Hepatic stellate cell (primary cell): ENCODE measurements around the gene CFLAR.
"Not testable (repeated sequence)": the region's sequence is repeated elsewhere in the genome, so short reads cannot be mapped to it uniquely, and the experiment has no call there.

Experiments used
- DNase-seq: peaks from one replicate; pipeline ENCODE4 v3.0.0; 2011; ENCODE audit warnings: low spot score

CFLAR gene

DNA sequence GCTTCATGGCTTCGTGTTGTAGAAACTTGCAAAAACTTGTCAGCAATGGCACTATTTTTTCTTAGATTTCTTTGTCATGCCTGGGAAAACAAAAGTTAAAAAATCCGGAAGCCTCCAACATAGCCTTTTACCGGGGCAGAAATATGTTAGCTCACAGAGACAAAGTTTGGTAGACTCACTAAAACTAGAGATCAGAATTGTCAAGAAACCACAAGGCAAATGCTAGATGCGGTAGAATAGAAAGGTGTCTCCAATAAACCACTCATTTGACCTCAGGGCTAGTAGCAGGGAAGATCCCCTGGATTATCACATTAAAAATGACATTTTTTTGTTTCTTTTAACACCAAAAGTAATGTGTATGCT, 67.4 kb downstream of the CFLAR start:
- no peak for DNase-seq

DNA sequence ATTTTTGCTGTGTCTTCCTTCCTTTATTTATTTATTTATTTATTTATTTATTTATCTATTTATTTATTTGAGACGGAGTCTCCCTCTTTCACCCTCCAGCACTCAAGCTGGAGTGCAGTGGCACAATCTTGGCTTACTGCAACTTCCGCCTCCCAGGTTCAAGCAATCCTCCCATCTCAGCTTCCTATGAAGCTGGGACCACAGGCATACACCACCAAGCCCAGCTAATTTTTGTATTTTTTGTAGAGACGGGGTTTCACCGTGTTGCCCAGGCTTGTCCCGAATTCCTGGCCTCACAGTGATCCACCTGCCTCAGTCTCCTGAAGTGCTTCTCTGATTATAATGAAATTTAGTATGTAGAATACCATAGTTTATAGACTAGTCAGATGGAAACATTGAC, 67.9 kb downstream of the CFLAR start:
- not testable (repeated sequence) for DNase-seq

DNA sequence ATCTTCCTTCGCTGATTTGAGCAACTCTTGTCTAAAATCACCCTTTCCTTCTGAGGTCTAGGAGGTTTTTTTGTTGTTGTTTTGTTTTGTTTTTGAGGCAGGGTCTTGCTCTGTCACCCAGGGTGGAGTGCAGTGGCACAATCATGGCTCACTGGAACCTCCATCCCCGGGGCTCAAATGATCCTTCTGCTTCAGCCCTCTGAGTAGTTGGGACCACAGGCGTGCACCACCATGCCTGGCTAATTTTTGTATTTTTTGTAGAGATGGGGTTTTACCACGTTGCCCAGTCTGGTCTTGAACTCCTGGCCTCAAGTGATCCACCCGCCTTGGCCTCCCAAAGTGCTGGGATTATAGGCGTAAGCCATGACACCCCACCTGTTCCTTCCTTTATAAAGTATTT, 68.3 kb downstream of the CFLAR start:
- not testable (repeated sequence) for DNase-seq

DNA sequence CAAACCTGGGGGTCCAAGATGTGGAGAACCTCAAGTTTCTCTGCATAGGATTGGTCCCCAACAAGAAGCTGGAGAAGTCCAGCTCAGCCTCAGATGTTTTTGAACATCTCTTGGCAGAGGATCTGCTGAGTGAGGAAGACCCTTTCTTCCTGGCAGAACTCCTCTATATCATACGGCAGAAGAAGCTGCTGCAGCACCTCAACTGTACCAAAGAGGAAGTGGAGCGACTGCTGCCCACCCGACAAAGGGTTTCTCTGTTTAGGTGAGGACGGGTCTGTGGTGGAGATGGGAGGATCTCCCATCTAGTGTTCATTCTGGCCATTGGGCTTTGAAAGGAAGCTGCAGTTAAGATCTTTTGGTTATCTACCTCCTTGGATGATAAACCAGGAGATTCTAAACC, 69.9 kb downstream of the CFLAR start:
- DNase-seq = no peak

DNA sequence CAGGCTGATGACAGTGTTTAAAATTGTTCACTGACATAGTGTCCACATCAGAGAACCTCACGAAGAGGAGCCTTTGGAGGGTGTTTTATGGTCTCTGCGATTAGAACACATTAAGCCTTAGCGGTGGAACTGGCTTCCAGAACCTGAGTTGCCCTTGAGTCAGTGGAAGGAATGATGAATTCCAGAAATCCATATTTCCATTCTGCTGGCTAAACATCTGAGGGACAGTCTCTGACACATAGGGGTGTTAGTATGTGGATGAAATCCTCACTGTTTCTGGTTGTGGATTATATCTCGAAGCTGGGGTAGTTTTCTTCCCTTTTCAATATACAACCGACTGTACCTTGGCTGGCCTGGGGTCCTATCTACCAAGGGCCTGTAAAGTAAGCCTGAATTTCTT, 71.0 kb downstream of the CFLAR start:
- DNase-seq = no peak

DNA sequence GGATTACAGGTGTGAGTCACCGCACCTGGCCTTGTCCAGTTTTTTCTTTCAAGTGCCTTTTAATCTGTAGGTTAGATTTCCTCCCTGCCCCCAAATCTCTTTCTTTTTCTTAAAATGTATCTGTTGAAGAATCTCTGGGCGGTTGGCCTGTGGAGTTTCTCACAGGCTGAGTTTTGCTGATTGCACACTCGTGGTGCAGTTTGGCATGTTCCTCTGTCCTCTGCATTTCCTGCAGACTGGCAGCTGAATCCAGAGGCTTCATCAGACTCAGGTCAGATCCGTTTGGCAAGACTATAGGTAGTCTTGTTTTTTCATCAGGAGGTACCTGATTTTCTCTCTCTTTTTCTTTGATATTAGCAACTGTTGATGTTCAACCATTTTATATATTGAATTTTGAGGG, 72.5 kb downstream of the CFLAR start:
- no peak for DNase-seq

DNA sequence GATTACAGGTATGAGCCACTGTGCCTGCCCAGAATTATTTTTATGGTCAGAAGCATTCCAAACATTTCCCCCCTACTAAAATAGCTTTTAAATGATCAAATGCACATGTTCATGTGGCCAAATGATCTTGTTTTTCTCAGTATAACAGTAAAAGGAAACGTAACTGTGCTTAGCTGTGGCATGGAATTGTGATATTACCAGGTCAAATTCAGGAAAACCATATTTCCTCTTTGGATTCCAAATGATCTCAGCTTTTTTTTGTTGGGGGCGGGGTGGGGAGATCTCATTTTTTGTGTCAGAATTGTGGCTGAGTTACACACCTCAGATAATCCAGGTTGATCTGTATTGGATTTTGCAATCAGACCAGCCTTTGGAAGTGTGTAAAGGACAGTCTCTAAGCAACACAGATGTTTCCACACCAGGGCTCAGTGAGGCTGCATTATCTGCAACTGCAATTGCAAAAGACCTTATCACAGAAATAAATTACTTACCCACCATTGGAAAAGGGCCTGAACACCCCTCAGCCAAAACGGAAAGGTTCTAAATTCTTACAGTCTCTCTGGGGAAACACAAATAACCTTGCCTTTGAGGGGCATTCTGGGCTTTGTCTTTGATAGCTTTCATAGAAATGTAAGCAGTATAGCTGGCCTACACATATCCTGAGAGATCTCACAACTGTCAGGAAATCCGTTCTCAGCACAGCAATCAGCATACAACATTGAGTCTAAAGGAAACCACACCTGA, 75.3 kb downstream of the CFLAR start:
- DNase-seq = no peak

DNA sequence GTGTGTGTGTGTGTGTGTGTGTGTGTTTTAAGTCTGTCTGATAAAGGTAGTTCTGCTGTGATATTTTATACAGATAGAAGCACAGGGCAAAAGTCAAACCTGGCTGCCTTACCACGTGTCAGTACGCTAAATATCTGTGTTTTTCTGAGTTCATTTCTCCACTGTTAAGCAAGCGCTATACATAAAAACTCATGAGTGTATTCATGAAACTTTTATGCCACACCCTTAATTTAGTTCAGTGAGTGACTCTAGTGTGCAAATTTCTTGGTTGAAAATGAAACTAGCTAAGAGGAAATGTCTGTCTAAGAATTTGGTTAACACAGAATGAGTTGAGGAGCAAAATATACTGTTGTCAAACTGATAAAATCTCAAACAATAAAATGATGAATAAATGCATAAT, 78.1 kb downstream of the CFLAR start:
- DNase-seq = no peak

DNA sequence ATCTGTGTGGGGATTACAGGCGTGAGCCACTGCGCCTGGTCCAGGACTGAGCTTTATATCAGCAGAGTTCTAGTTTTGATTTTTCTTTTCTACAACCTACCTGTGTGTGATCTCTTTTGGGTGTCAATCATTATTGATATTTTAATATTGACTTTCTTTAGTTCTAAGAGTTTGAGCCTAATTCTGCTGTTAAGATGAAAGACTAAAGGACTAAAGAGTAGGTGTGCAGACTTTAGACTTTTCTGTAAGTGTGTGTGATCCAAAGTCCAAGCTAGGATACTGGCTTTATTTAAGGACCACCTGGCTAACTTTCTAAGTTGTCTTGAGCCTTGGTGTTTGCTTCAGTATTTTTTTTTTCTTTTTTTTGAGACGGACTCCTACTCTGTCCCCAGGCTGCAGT, 79.4 kb downstream of the CFLAR start:
- DNase-seq = no peak

DNA sequence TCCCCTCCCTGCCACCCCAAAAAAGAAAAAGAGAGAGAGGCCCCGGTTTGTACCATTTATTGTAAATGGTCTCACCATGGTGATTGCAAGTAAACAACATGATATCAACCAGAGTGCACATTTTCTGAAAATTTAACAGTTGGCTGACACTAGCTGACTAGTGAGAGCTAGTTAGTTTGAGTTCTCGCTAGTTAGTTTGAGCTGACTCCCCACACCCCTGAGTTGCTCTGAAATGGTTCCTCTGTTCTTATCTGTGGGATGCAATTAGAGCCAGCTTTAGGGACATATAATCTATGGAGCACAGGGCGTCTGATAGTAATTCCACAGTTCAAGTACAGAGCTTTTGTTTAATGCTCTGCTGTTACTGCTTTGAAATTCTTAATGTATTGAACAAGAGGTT, 80.0 kb downstream of the CFLAR start:
- DNase-seq = no peak

DNA sequence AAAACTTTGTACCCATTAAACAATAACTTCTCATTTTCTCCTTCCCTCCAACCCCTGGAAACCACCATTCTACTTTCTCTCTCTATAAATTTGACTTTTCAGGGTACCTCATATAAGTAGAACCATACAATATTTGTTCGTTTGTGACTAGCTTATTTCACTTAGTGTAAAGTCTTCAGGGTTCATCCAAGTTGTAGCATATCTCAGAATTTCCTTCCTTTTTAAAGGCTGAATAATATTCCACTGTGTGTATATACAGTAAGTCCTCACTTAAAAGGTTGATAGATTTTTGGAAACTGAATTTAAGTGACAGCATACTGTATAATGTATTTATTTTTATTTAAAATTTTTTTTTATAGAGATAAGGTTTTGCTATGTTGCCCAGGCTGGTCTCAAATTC, 80.8 kb downstream of the CFLAR start:
- DNase-seq = no peak

DNA sequence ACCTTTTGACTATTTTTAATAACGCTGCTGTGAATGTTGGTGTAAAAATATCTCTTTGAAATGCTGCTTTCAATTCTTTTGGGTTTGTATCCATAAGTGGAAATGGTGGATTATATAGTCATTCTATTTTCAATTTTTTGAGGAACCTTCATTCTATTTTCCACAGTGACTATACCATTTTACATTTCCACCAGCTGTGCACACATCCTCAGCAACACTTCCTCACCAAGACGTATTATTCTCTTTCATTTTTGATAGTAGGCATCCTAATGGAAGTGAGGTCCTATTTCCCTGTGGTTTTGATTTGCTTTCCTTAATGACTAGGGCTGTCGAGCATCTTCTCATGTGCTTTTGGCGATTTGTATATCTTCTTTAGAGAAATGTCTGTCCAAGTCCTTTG, 81.8 kb downstream of the CFLAR start:
- no peak for DNase-seq

DNA sequence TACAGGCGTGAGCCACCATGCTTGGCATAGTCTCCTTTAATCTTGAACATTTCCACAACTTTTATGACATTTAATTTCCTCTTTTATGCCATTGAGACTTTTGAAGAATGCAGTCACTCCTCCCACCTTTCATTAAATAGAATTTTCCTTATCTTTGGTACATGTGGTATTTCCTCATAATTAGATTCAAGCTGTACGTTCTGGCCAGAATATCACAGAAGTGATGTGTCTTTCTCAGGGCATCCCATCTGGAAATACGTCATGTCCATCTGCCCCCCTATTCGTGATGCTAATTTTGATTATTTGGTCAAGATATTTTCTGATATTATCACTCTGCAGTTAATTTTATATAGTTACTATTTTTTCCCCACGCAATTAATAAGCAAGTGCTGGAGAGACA, 83.9 kb downstream of the CFLAR start:
- DNase-seq = no peak

DNA sequence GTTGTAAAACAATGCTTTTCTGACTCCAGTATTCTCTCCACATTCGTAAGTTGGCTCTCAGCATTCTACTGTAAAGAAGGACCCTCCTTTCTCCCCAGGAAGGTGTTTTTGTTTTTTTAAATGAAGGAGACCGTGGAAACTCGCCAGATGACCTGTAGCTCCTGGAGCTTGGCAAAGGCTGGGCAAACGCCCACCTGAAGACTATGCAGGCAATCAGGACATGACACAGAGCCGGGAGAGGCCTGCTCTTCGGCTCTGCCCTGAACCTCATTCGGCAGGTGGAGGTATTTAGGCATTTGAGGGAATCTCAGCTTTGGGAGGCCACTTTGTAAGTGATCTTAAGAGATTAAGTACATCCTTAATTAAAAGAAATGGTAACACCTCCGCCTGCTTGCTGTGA, 84.4 kb downstream of the CFLAR start:
- no peak for DNase-seq

DNA sequence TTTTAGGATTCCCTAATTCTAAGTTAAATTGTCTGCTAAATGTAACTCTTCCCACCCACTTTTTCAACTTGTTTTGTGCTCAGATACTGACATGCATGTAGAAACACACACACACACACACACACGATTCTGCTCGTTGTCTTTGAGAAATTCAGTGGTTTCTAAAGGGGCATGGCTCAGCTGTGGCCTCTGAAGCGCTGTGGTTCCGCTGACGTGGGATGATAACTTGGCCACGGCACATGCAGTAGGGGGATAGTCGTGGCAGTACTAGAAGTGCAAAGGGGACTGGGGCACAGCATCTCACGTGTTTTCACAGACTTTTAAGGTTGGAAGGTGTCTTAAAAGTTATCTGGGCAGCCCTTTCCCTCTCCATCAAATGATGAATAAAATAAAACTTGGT, 85.4 kb downstream of the CFLAR start:
- no peak for DNase-seq

DNA sequence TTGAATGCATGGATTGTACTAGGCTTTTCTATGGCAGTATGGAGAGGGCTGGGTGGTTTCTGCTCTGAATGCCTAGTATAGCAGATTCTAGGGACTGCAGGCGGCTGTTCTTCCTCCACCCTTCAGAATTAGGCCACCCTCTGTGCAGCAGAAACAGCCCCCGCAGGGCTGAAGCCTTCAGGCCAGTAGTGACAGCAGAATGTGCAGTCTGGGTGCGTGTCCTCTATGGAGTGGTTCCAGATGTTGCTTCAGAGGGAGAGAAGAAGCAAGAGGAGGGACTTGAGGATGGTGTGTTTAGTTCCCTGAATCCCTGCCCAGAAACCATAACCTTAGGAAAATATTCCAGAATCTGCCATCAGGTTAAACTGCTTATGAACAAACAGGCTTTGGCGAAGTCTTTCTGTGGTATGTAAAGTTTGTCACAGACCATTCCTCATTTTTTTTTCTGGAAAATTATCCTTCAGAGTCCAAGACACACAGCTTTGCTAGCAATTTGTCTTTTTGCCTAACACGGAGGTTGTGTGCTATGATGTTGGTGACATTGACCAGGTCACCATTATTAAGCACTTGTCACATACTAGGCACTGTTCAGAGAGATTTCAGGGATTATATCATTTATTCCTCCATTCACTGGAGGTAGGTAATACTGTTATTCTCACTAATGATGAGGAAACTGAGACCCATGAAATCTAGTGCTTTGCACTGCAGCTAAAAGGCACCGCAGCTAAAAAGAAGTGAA, 88.1 kb downstream of the CFLAR start:
- peak; percentile 31 for DNase-seq

DNA sequence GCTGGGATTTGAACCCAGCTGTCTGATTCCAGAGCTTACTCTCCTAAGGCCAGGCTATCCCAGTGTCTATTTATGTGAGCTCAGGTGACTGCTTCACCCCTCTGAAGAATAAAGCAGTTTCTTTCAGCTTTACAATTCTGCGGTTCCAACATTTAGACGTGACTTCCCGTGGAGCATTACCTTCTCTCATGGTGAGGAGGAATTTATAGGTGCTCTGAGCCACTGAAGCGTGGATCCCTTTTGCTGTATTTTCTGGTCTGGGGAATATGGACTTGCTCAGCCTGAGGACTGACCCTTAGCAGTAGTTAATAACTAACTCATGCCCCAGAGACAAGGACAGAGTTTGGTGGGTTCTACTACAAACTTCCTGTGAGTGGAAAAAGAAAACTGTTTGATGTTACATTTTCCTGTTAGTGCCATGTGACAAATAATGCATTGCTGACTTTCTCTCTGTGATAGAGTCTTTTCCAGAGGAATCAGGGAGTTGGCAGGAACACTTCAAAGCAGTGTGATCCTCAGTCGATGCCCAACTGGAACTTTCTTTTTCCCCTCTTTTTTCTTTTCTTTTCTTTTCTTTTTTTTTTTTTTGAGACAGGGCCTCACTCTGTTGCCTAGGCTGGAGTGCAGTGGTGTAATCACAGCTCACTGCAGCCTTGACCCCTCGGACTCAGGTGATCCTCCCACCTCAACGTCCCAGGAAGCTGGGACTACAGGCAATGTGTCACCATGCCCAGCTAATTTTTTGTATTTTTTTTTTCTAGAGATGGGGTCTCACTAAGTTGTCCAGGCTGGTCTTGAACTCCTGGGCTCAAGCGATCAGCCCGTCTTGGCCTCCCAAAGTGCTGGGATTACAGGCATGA, 88.9 kb downstream of the CFLAR start:
- no peak for DNase-seq

DNA sequence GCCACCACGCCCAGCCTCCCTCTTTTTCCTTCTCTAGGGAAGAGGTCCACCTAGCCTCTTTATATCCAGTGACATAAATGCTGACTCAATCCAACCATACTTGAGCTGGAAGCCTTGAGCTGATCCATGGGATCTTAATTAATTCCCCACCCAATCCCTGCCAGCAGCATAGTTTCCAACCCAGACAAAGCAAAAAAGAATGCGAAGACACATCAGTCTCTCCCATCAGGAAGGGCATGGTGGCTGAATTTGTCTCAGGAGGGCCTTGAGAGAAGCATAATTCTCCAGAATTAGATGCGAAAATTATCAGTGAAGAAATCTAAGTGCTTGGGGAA, 89.5 kb downstream of the CFLAR start:
- DNase-seq = no peak

DNA sequence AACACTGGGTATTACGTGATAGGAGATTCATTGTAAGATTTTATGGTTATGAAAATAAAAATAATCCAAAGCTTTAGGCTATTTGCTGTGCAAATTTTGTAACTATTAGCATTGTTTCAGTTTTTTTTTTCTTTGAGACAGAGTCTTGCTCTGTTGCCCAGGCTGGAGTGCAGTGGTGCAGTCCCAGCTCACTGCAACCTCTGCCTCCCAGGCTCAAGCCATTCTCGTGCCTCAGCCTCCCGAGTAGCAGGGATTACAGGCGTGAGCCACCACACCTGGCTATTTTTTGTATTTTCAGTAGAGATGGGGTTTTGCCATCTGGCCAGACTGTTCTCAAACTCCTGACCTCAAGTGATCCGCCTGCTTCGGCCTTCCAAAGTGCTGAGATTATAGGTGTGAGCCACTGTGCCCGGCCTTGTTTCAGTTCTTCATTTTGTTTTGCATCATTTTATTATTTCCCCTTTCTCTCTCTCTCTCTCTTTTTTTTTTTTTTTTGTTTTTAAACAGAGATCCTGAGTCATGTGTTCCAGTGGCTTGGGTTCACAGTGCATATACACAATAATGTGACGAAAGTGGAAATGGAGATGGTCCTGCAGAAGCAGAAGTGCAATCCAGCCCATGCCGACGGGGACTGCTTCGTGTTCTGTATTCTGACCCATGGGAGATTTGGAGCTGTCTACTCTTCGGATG, 92.7 kb downstream of the CFLAR start:
- no peak for DNase-seq

DNA sequence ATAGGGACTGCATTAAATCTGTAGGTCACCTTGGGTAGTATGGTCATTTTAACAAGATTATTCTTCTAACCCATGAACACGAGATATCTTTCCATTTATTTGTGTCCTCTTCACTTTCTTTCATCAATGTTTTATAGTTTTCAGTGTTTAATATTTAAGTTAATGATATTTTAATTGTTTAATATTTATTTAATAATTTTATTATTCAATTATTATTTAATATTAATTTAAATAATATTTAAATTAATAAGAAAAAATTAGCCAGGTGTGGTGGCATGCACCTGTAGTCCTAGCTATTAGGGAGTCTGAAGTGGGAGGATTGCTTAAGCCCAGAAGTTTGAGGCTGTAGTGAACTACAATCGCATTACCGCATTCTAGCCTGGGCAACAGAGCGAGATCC, 100.0 kb downstream of the CFLAR start:
- no peak for DNase-seq

DNA sequence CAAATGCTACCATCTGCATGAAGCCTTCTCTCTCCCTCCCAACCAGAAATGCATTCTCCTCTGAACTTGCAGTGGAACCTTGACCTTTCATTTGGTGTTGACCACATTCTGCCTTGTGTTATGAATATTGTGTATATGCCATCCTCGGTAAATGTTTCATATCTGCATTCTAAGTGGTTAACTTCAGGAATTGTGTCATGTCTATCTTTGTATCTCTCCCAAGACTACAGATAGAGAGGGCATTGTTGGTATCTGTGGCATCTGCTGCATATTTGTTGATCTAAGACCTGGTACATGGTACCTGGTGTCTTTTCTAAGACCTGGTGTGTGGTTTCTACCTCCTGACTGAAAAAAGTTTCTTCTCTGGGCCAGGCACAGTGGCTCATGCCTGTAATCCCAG, 101.0 kb downstream of the CFLAR start:
- no peak for DNase-seq

DNA sequence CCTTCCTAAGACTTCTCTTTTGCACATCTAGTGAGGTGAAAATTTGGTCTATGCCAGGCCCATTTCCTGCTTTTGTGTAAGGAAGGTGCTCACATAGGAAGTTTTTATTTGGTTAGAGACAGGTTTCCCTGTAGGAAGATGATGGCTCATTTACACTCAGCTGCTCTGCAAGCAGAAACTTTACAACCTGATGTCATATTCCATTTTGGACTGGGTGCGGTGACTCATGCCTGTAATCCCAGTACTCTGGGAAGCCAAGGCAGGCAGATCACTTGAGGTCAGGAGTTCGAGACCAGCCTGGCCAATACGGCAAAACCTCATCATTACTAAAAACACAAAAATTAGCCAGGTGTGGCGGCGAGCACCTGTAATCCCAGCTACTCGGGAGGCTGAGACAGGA, 102.8 kb downstream of the CFLAR start:
- DNase-seq = no peak
